Progenitor cell of endocrine pancreas (in vitro differentiated cells): ENCODE results near the gene FAM163B. TPM values are rescaled to one million over a fixed set of nuclear protein-coding genes. Genes with fewer than 3 reads are reported as not detected.

ENCODE experiments used
- DNase-seq: peaks from one replicate; pipeline ENCODE4 v3.0.0; 2021; ENCODE audit warnings: low spot score; ENCODE audit not compliant: unreplicated experiment
- H3K27ac Mint-ChIP-seq: 2 replicates; pipeline ENCODE4 v1.8.0; 2021; ENCODE audit warnings: mild to moderate bottlenecking, moderate library complexity, mixed read lengths
- H3K27me3 Mint-ChIP-seq: 2 replicates; pipeline ENCODE4 v1.8.0; 2021; ENCODE audit warnings: mixed read lengths
- H3K36me3 Mint-ChIP-seq: 2 replicates; pipeline ENCODE4 v1.8.0; 2022; ENCODE audit warnings: mixed read lengths; ENCODE audit not compliant: insufficient read depth
- H3K4me1 Mint-ChIP-seq: 2 replicates; pipeline ENCODE4 v1.8.0; 2021; ENCODE audit warnings: low read depth, mixed read lengths
- H3K4me3 Mint-ChIP-seq: 2 replicates; pipeline ENCODE4 v1.8.0; 2021; ENCODE audit warnings: low read depth, mild to moderate bottlenecking, moderate library complexity, mixed read lengths
- H3K9me3 Mint-ChIP-seq: 2 replicates; pipeline ENCODE4 v1.8.0; 2021; ENCODE audit warnings: low read depth, mixed read lengths
- CTCF ChIP-seq: fragments of 200-600 bp; sonication (generic); IDR thresholded peaks from one replicate; pipeline ENCODE4 v1.5.0; 2021; ENCODE audit warnings: antibody characterized with exemption, mild to moderate bottlenecking; ENCODE audit not compliant: unreplicated experiment
- total RNA-seq: library from RNA; stranded (reverse); gene quantifications from 2 replicates; pipeline ENCODE4 v1.2.1, GENCODE V29; 2021

FAM163B gene
- total RNA-seq, 1 donor from 2014 or later: not detected

DNA sequence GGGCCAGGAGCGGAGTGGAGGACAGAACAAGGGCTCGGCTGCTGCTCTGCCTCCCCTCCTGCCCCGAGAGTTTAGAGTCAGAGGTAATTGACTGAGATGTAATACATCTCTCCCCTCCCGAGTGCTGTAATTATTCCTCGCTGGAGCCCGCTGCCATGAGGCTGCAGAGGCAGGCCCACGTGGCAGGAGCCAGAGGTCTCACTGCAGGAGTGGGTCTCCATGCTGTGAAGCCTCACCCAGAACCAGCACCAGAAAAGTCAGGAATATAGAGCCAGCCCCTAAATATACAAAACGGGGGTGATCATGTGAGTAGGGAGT lies 2.5 kb downstream of the FAM163B start:
- Mint-ChIP-seq H3K27ac (no peak overlapping the region), H3K4me1 (peaks cover 3% of the 10 kb centered on the region), H3K9me3 (no peaks in the 10 kb centered on the region), H3K36me3 (no peaks in the 10 kb centered on the region), H3K4me3 (no peak overlapping the region), H3K27me3 (peaks cover 68% of the 10 kb centered on the region)
- no peak for DNase-seq
- TF ChIP-seq CTCF: no peak

DNA sequence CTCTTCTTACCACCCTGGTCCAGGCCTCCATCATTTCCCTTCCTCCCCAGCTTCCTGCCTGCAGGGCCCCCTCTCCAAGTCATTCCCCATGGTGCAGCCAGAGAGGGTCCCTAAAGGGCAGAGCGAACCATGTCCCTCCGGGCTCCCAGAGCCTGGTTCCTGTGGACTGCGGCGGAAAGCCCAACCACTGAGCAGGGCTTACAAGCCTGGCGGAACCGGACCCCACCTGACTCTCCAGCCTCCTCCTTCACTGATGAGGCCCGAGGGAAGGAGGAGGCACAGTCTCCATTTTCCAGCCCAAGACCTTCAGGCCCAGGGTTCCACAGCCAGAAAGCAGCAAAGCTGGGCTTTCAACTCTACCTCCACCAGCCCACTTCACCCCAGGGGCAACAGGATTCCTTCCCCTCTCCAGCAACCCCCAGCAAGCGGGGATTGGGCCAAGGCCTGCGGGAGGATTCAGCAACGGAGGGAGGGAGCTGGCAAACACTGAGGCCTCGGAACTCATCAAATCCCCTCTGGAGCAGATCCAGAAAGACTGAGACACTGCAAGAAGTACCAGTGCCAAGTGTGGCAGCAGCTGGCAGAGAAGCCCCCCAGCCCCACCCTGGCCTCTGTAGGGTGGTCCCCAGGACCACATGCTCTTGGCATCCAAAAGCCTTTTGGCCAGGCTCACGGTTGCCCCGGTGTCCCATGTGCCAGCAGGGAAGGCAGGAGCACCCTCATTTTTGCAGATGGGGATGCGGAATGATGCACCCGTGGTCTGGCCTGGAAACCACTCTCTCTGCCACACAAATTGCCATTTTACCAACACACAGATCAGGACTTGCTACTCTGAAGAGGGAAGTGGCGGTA lies 3.1 kb downstream of the FAM163B start:
- Mint-ChIP-seq H3K4me1 (peaks cover 3% of the 10 kb centered on the region), H3K4me3 (no peak overlapping the region), H3K9me3 (no peaks in the 10 kb centered on the region), H3K27ac (no peak overlapping the region), H3K27me3 (peaks cover 62% of the 10 kb centered on the region), H3K36me3 (no peaks in the 10 kb centered on the region)
- TF ChIP-seq CTCF: no peak
- no peak for DNase-seq

GRCh38 chr9:133605446-133605845 lies 3.7 kb downstream of the FAM163B start:
- Mint-ChIP-seq H3K27me3 (peaks cover 55% of the 10 kb centered on the region), H3K27ac (no peak overlapping the region), H3K36me3 (no peaks in the 10 kb centered on the region), H3K4me3 (no peak overlapping the region), H3K4me1 (peaks cover 3% of the 10 kb centered on the region), H3K9me3 (no peaks in the 10 kb centered on the region)
- no peak for TF ChIP-seq CTCF
- DNase-seq: no peak

DNA sequence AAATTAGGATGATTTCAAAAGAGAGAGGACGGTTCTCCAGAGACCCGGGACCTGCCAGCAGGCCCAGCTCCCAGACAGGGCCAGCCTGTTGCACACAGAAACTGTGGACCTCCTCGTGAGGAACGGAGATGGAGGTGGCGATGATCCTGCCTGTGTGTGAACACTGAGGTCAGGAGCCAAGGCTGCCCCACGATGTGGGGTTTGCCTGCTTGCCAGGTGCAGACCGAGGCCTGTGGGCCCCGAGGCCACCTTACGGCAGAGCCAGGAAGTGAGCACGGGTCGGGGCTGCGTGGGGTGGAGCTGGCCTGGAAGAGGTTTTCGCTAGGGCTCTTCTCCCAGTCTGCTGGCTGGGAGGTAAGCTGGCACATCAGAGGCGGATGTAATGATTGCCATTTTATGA lies 4.3 kb downstream of the FAM163B start:
- no peak overlapping the region for H3K27ac Mint-ChIP-seq
- DNase-seq: no peak
- no peak overlapping the region for H3K4me3 Mint-ChIP-seq
- H3K27me3 Mint-ChIP-seq: peaks cover 51% of the 10 kb centered on the region
- TF ChIP-seq CTCF: no peak
- peaks cover 3% of the 10 kb centered on the region for H3K4me1 Mint-ChIP-seq
- no peaks in the 10 kb centered on the region for H3K9me3 Mint-ChIP-seq
- no peaks in the 10 kb centered on the region for H3K36me3 Mint-ChIP-seq

GRCh38 chr9:133604214-133604613 lies 5.0 kb downstream of the FAM163B start:
- Mint-ChIP-seq H3K27ac (no peak overlapping the region), H3K4me3 (no peak overlapping the region), H3K4me1 (peaks cover 3% of the 10 kb centered on the region), H3K36me3 (no peaks in the 10 kb centered on the region), H3K27me3 (peaks cover 45% of the 10 kb centered on the region), H3K9me3 (no peaks in the 10 kb centered on the region)
- TF ChIP-seq CTCF: no peak
- DNase-seq: no peak
